ENCODE data around the gene ZNF672.

The ZNF672 gene

GRCh38 chr1:248849637-248850036 lies 11.6 kb downstream of the ZNF672 start:
- no peak for TF ChIP-seq CTCF (conservative IDR thresholded peaks at IDR 0.05; ENCODE audit: control insufficient read depth, insufficient read depth, low read depth, low read length)
- no peak overlapping the region for H3K4me3 ChIP-seq (ENCODE audit: control insufficient read depth, low read depth, low read length)

DNA sequence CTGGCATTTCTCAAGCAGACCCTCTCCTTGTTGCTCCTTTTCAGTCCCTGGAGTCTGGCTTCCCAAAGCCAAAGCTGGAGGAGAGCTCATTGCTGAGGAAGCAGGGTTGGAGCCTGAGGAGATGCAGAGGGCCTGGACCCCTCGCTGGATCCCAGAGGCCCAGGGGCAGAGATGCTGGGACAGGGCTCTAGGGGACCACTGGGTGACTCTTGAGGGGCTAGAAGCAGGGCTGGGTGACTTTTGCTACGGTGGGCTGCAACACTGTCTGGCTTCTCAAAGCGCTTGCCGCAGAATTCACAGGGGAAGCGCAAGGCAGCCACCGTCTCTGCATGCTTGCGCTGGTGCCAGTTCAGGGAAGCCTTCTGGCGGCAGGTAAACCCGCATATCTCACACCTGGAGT lies 12.1 kb downstream of the ZNF672 start:
- H3K4me3 ChIP-seq (ENCODE audit: control insufficient read depth, low read depth, low read length) = no peak overlapping the region

More at GRCh38 chr1:248849637-248850036, 11.6 kb downstream of the ZNF672 start:
- no peak for DNase-seq (ENCODE audit: low read depth)

DNA sequence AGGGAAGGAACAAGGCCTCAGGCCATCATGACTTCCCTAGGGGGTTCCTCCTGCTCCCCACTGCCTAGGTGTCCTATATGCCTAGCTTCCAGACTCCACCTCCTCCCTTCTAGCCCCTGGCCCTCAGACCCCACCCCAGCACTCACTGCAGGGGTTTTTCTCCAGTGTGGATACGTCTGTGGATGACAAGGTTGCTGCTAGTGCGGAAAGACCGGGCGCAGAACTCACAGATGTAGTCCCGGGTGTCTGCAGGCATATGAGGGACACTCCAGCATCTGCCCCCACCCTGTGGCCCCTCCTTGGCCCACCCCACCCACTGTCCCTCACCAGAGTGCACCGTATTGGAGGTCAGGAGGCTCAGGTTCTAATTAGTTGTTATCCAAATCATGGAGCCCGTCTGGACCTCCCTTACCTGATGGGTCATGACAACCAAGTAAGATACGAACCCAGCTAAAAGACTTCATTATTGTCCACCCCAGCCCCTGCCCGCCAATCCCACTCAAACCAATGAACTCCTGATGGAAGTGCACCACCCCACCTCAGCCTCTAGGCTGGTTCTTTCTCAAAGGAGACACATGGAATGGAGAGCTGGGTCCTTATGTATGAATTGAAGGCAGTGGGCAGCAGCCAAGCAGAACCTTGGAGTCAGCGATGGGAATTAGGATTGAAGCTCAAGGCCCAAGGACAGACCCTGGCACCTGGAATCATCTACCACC lies 12.7 kb downstream of the ZNF672 start:
- no peak for DNase-seq (ENCODE audit: low read depth)
- no peak for TF ChIP-seq CTCF (conservative IDR thresholded peaks at IDR 0.05; ENCODE audit: control insufficient read depth, insufficient read depth, low read depth, low read length)
- no peak overlapping the region for H3K4me3 ChIP-seq (ENCODE audit: control insufficient read depth, low read depth, low read length)

More for the DNA sequence above, 12.1 kb downstream of the ZNF672 start:
- DNase-seq (ENCODE audit: low read depth) = no peak
- TF ChIP-seq CTCF (conservative IDR thresholded peaks at IDR 0.05; ENCODE audit: control insufficient read depth, insufficient read depth, low read depth, low read length) = no peak

DNA sequence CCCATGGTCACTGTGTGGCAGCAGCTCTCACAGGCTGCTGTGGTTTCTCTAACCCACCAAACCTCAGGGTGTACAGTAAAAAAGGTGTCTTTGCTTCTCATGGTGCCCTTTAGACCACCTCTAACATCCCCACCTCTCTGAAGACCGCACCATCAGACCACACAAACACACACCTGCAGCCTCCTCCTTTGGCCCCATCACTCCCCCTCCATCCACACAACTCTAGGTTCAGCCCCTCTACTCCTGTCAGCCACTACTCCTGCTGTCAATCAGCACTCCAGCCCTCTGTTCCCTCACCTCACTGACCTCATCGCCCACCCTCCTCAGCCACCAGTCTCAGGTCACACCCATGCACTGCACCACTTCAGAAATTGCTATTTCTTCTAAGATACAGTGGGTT lies 13.4 kb downstream of the ZNF672 start:
- no peak for DNase-seq (ENCODE audit: low read depth)
- TF ChIP-seq CTCF (conservative IDR thresholded peaks at IDR 0.05; ENCODE audit: control insufficient read depth, insufficient read depth, low read depth, low read length) = no peak
- H3K4me3 ChIP-seq (ENCODE audit: control insufficient read depth, low read depth, low read length) = no peak overlapping the region

GRCh38 chr1:248852481-248853405 lies 14.7 kb downstream of the ZNF672 start:
- TF ChIP-seq CTCF (conservative IDR thresholded peaks at IDR 0.05; ENCODE audit: control insufficient read depth, insufficient read depth, low read depth, low read length) = no peak
- DNase-seq (ENCODE audit: low read depth) = peak; percentile 87
- no peak overlapping the region for H3K4me3 ChIP-seq (ENCODE audit: control insufficient read depth, low read depth, low read length)

DNA sequence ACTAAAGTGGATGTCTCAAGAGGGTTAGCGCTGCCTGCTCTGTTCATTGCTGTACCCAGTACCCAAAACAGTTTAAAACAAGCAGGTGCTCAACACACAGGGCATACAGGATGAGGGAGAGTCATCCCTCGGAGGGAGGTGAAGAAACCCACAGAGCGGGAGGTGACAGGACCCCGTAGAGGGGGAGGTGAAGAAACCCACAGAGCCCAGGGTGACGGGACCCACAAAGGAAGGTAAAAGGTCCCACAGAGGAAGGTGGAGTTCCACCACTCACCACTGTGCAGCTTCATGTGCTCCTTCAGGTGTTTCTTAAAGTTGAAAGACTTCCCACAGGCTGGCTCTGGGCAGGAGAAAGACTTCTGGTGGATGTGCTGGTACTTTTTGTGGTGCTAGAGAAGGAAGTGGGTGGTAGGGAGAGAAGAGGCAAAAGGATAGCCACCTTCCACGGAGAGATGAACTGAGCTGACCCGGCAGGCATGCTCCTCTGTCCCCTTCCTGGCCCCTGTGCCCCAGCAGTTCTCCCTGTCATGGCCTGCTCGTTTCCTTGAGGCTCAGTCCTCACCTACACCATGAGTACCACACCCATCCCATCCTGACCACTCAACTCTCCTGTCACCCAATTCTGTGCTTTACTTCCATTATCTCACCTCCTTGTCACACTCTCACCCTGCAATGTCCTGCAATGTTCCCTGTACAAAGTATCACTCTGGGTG lies 15.8 kb downstream of the ZNF672 start:
- TF ChIP-seq CTCF (conservative IDR thresholded peaks at IDR 0.05; ENCODE audit: control insufficient read depth, insufficient read depth, low read depth, low read length) = no peak

More for the DNA sequence above, 15.8 kb downstream of the ZNF672 start:
- H3K4me3 ChIP-seq (ENCODE audit: control insufficient read depth, low read depth, low read length) = no peak overlapping the region
- DNase-seq (ENCODE audit: low read depth) = no peak
